K562 (cell line): ENCODE measurements around the gene SOX15. TPM values are rescaled to one million over a fixed set of nuclear protein-coding genes. Genes with fewer than 3 reads are reported as not detected.

Experiments
- CBFA2T2 ChIP-seq: fragments of 450-650 bp; conservative IDR thresholded peaks from 2 replicates; pipeline ENCODE4 v1.6.1; 2017; ENCODE audit warnings: mild to moderate bottlenecking
- CEBPZ ChIP-seq: fragments of 150-350 bp; IDR thresholded peaks from 2 replicates; pipeline ENCODE4 v1.6.1; 2014; ENCODE audit warnings: low read depth, mild to moderate bottlenecking, low read length, borderline replicate concordance
- DNMT1 ChIP-seq: fragments of 450-650 bp; IDR thresholded peaks from 2 replicates; pipeline ENCODE4 v1.6.1; 2016; ENCODE audit warnings: antibody characterized with exemption, mild to moderate bottlenecking
- JUN ChIP-seq, 2 experiments: sonication (generic) in 1 of 2; formaldehyde crosslinking in 1 of 2; IDR thresholded peaks; 2 replicates each; pipeline versions ENCODE4 v1.6.1 to v1.8.0; 2012 to 2022; ENCODE audit warnings: borderline replicate concordance in 2 of 2, mild to moderate bottlenecking in 2 of 2, improper control_type of control experiment in 1 of 2, low read depth in 1 of 2, low read length in 1 of 2, missing genetic modification reagents in 1 of 2
- NFYB ChIP-seq: IDR thresholded peaks from 2 replicates; pipeline ENCODE4 v1.6.1; 2011; ENCODE audit warnings: mild to moderate bottlenecking, moderate library complexity; ENCODE audit not compliant: insufficient read length; ENCODE audit errors: extremely low read depth
- RNF2 ChIP-seq: sonication (generic); IDR thresholded peaks from 2 replicates; pipeline ENCODE4 v1.6.1; 2016
- TEAD2 ChIP-seq: fragments of 450-650 bp; IDR thresholded peaks from 2 replicates; pipeline ENCODE4 v1.6.1; 2016; ENCODE audit warnings: missing genetic modification characterization, control low read depth, missing compliant biosample characterization
- ZBTB5 ChIP-seq: fragments of 450-650 bp; IDR thresholded peaks from 2 replicates; pipeline ENCODE4 v1.6.1; 2017; ENCODE audit warnings: antibody characterized with exemption
- ZFP1 ChIP-seq: fragments of 450-650 bp; formaldehyde crosslinking; IDR thresholded peaks from 2 replicates; pipeline ENCODE4 v1.4.0; 2020; ENCODE audit warnings: mild to moderate bottlenecking, mixed read lengths
- ZNF707 ChIP-seq: fragments of 250-450 bp; sonication (Bioruptor Pico); conservative IDR thresholded peaks from 2 replicates; pipeline ENCODE4 v1.8.0; 2022; ENCODE audit warnings: inconsistent platforms, mild to moderate bottlenecking, moderate library complexity
- polyA plus RNA-seq, 8 experiments: library from polyadenylated mRNA; depleted of rRNA in 4 of 8; stranded (reverse) in 5 of 8; unstranded in 3 of 8; fragments of >200 nt; fragmentation: Nextera tagmentation in 2 of 8; fragmentation: Illumina TruSeq in 1 of 8; extraction: Ambion mirVana in 2 of 8; extraction: Trizol in 1 of 8; gene quantifications; 2 replicates each; pipeline versions ENCODE4 v1.2.1 to v1.2.3, GENCODE V29; 2011 to 2014; ENCODE audit warnings: inconsistent platforms in 1 of 8, missing spikeins in 1 of 8
- total RNA-seq, 7 experiments: library from RNA; depleted of rRNA in 6 of 7; stranded (reverse); fragments of >200 nt in 6 of 7; fragmentation: Illumina TruSeq in 2 of 7; extraction: Trizol in 2 of 7; gene quantifications; 2 replicates each; pipeline versions ENCODE4 v1.2.1 to v1.2.3, GENCODE V29; 2011 to 2021; ENCODE audit warnings: low replicate concordance in 1 of 7
- TF ChIP-seq, protein P1 (sequence below), 2 experiments: fragments of 150-350 bp in 1 of 2; IDR thresholded peaks; 2 replicates each; pipeline ENCODE4 v1.6.1; 2012 to 2016; ENCODE audit warnings: low read depth in 2 of 2, low read length in 2 of 2, mild to moderate bottlenecking in 1 of 2, moderate library complexity in 1 of 2

SOX15 gene
- total and polyA plus RNA-seq, 9 of the 15 experiments (the other 6 are each of a cell fraction or from before 2014, with no cell fraction given): 0.07 to 0.33 (median 0.19) TPM; not detected in 5

DNA sequence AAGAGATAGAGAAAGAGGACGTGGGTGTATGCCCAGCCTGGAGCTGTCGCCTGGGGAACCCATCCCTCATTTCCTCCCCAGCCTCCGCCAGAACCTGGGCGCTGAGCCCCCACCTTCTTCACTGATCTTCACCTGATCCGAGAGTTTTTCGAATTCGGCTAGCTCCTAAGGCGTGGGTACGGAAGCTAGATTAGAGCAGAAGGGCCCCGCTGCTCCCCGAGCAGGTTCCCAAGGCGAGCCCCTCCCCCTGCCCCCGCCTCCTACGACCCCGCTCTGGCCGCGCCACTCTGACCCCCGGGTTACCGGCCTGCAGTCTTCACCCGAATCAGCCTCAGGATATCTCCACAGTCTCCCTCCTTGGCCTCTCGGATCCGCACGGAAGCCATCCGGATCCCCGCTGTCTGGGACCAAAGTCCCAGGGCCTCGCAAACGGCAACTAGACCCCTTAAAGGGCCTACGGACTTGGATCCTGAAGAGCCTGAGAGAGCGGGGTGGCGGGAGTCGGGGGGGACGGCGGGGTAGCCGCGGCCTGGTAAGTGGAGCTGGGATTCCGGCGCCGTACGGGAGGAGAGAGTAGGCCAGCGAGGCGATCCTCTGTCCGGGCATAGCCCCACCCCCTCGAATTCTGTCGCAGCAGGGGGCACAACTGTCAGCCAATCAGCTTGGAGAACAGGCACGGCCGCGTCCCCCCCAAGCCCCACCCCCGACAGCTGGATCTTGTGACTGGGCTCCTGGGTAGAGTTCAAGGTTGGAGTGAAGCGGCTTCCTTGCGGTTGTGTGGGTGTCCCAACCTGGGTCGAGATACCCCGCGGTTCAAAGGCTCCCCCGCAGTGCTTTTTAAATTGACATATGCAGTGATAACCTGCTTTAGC, 37.6 kb upstream of the SOX15 start, which contains the start of gene SAT2 (continued):
- no peak for TF ChIP-seq JUN (IDR thresholded peaks at IDR 0.05; ENCODE audit: borderline replicate concordance, low read depth, low read length)
- no peak for TF ChIP-seq JUN (CRISPR knock-in tag; IDR thresholded peaks at IDR 0.05; ENCODE audit: borderline replicate concordance)
- TF ChIP-seq NFYB: peak; percentile 31
- no peak for TF ChIP-seq ZFP1 (CRISPR knock-in tag)
- TF ChIP-seq RNF2: peak; percentile 41; the same call in 1 of the 2 replicates
- 0 out of 2 replicates have a peak, but pooled peaks have one; percentile 41 for TF ChIP-seq ZBTB5
- 0 out of 2 replicates have a peak, but pooled peaks have one; percentile 39 for TF ChIP-seq CBFA2T2
- no peak for TF ChIP-seq CEBPZ
- TF ChIP-seq, protein P1, sequence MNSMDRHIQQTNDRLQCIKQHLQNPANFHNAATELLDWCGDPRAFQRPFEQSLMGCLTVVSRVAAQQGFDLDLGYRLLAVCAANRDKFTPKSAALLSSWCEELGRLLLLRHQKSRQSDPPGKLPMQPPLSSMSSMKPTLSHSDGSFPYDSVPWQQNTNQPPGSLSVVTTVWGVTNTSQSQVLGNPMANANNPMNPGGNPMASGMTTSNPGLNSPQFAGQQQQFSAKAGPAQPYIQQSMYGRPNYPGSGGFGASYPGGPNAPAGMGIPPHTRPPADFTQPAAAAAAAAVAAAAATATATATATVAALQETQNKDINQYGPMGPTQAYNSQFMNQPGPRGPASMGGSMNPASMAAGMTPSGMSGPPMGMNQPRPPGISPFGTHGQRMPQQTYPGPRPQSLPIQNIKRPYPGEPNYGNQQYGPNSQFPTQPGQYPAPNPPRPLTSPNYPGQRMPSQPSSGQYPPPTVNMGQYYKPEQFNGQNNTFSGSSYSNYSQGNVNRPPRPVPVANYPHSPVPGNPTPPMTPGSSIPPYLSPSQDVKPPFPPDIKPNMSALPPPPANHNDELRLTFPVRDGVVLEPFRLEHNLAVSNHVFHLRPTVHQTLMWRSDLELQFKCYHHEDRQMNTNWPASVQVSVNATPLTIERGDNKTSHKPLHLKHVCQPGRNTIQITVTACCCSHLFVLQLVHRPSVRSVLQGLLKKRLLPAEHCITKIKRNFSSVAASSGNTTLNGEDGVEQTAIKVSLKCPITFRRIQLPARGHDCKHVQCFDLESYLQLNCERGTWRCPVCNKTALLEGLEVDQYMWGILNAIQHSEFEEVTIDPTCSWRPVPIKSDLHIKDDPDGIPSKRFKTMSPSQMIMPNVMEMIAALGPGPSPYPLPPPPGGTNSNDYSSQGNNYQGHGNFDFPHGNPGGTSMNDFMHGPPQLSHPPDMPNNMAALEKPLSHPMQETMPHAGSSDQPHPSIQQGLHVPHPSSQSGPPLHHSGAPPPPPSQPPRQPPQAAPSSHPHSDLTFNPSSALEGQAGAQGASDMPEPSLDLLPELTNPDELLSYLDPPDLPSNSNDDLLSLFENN (IDR thresholded peaks at IDR 0.05; ENCODE audit: low read depth in 2 of 2, low read length in 2 of 2): 0 out of 4 replicates have a peak, but pooled peaks of 1 of the 2 experiments have one; percentile 27
- TF ChIP-seq TEAD2 (tag): no peak
- no peak for TF ChIP-seq DNMT1
- no peak for TF ChIP-seq ZNF707
